Common myeloid progenitor, CD34-positive (primary cell): ENCODE data around the gene GAS2L1.
A peak's percentile ranks its signal among the peaks of the same experiment; 100 is the strongest.

Experiments used
- CTCF ChIA-PET: fragments of 350-600 bp; sonication (Branson Sonifier 250); formaldehyde crosslinking; loops from one replicate; lab custom pipeline; 2021; ENCODE audit warnings: antibody characterized with exemption; lab: Charles Lee
- POLR2A ChIA-PET: fragments of 350-600 bp; sonication (Branson Sonifier 250); formaldehyde crosslinking; loops from one replicate; lab custom pipeline; 2021; ENCODE audit warnings: antibody characterized with exemption; lab: Charles Lee
- DNase-seq, 3 donors: peaks; one replicate each; pipeline versions ENCODE4 v3.0.0 to v3.0.0-alpha.2; 2013
- H3K27ac ChIP-seq, 2 experiments: 1 replicate in 1 of 2; 2 replicates in 1 of 2; pipeline ENCODE4 v1.7.0; 2013; ENCODE audit warnings: inconsistent platforms in 2 of 2, low read length in 2 of 2, mild to moderate bottlenecking in 2 of 2, low read depth in 1 of 2, moderate library complexity in 1 of 2; ENCODE audit not compliant: severe bottlenecking in 2 of 2, insufficient read depth in 1 of 2, poor library complexity in 1 of 2
- H3K27me3 ChIP-seq, 5 experiments: replicated peaks in 2 of 5; 1 replicate in 3 of 5; 2 replicates in 2 of 5; pipeline versions ENCODE4 v1.6.1 to v1.7.0; 2013; ENCODE audit warnings: low read length in 4 of 5, mild to moderate bottlenecking in 2 of 5, moderate library complexity in 2 of 5, inconsistent platforms in 1 of 5; ENCODE audit not compliant: insufficient read depth in 5 of 5, control insufficient read depth in 4 of 5
- H3K36me3 ChIP-seq, 4 experiments: 1 replicate in 2 of 4; 2 replicates in 2 of 4; pipeline versions ENCODE4 v1.6.1 to v1.7.0; 2013; ENCODE audit warnings: low read length in 3 of 4, control low read depth in 1 of 4, mild to moderate bottlenecking in 1 of 4; ENCODE audit not compliant: control insufficient read depth in 4 of 4, insufficient read depth in 4 of 4
- H3K4me1 ChIP-seq, 4 experiments: 1 replicate in 3 of 4; 2 replicates in 1 of 4; pipeline versions ENCODE4 v1.6.1 to v1.7.1; 2013; ENCODE audit warnings: low read length in 3 of 4, mild to moderate bottlenecking in 3 of 4, control low read depth in 1 of 4, inconsistent platforms in 1 of 4, moderate library complexity in 1 of 4; ENCODE audit not compliant: control insufficient read depth in 4 of 4, insufficient read depth in 4 of 4; ENCODE audit errors: control extremely low read depth in 1 of 4
- H3K4me3 ChIP-seq, 7 experiments: 1 replicate in 4 of 7; 2 replicates in 3 of 7; pipeline versions ENCODE4 v1.5.1 to v1.7.0; 2013; ENCODE audit warnings: mild to moderate bottlenecking in 7 of 7, low read length in 6 of 7, moderate library complexity in 6 of 7, inconsistent platforms in 2 of 7, low read depth in 2 of 7, control low read depth in 1 of 7; ENCODE audit not compliant: insufficient read depth in 4 of 7, control insufficient read depth in 1 of 7; ENCODE audit errors: extremely low read depth in 1 of 7
- H3K9me3 ChIP-seq, 5 experiments: 1 replicate in 4 of 5; 2 replicates in 1 of 5; pipeline versions ENCODE4 v1.6.1 to v1.7.1; 2013; ENCODE audit warnings: low read length in 4 of 5, mild to moderate bottlenecking in 2 of 5, inconsistent platforms in 1 of 5, low read depth in 1 of 5, moderate library complexity in 1 of 5; ENCODE audit not compliant: control insufficient read depth in 4 of 5, insufficient read depth in 2 of 5; ENCODE audit errors: control extremely low read depth in 1 of 5
- WGBS: methylation state at CpG from one replicate; pipeline ENCODE4 v1.1.5; 2013; ENCODE audit not compliant: insufficient coverage; 5-methylcytosine and 5-hydroxymethylcytosine counted together

Gene GAS2L1

DNA sequence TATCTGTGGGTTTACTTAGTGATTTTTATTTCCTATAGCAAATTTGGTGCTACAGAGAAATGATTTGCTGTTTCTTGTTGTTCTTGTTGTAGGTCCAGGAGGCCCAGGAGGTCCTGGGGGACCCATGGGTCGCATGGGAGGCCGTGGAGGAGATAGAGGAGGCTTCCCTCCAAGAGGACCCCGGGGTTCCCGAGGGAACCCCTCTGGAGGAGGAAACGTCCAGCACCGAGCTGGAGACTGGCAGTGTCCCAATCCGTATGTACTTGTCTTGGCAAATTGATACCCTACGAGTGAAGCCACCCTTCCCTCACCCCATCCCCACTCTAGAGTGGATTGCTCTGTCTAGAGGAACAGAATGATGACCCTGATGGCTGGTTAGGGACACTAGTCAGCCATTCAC lies 7.8 kb upstream of the GAS2L1 start:
- ChIA-PET CTCF (interaction anchor here (1.5 kb wide), 2 partner anchors 9 to 12 kb away, joined by 3 to 6 read pairs; no protein-coding TSS in a partner anchor), POLR2A (no interaction called here)
- 93% methylated on average over 3 of the region's 8 CpGs for WGBS
- H3K4me3 ChIP-seq = no peak overlapping the region
- H3K27ac ChIP-seq = no peak overlapping the region
- no peaks in the 10 kb centered on the region for H3K27me3 ChIP-seq
- DNase-seq = no peak
- H3K4me1 ChIP-seq = peaks cover 0 to 15% (median 15%) of the 10 kb centered on the region in 4 experiments
- peaks cover 31 to 72% (median 66%) of the 10 kb centered on the region in 4 experiments for H3K36me3 ChIP-seq
- no peaks in the 10 kb centered on the region for H3K9me3 ChIP-seq

DNA sequence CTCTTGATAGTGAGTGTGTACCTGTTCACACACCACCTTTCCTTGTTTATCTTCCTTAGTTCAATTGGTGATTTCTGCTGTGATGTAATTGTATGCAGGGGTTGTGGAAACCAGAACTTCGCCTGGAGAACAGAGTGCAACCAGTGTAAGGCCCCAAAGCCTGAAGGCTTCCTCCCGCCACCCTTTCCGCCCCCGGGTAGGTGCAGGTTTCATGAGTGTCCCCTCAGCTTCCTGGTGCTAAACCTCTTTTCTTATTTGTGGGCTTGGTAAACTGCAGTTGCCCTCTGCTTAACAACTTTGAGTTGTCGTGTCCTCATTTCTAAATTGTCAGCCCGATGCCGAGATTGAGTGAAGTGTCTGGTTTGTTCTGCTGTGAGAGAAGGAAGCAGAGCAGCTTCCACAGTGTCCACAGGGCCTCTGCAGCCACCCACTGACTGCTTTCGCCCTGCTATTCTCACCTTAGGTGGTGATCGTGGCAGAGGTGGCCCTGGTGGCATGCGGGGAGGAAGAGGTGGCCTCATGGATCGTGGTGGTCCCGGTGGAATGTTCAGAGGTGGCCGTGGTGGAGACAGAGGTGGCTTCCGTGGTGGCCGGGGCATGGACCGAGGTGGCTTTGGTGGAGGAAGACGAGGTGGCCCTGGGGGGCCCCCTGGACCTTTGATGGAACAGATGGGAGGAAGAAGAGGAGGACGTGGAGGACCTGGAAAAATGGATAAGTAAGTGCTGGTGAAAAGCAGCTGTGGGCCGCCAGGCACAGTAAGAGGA lies 7.1 kb upstream of the GAS2L1 start:
- POLR2A ChIA-PET = no interaction called here
- WGBS = 92% methylated on average over 18 of the region's 19 CpGs
- peaks cover 0 to 20% (median 19%) of the 10 kb centered on the region in 4 experiments for H3K4me1 ChIP-seq
- H3K36me3 ChIP-seq = peaks cover 31 to 66% (median 64%) of the 10 kb centered on the region in 4 experiments
- DNase-seq = no peak
- no peaks in the 10 kb centered on the region for H3K9me3 ChIP-seq
- CTCF ChIA-PET = no interaction called here
- no peak overlapping the region for H3K27ac ChIP-seq
- H3K4me3 ChIP-seq = no peak overlapping the region
- H3K27me3 ChIP-seq = no peaks in the 10 kb centered on the region

DNA sequence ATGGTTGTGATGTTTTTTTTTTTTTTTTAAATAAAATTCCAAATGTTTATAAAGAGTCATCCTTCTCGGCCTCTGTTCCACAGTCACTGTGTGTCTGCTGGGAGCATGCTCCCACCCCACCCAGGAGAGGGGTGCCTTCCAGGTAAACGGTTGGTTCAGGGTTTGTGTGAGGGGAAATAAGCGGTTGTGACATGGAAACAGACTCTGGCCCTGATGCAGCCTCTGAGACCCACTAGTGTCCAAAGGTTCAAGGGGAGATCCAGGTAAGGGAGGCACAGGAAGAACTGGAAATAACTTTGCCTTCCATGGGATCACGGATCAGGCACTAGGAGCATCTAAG lies 6.0 kb upstream of the GAS2L1 start:
- CTCF ChIA-PET = no interaction called here
- no peak overlapping the region for H3K4me3 ChIP-seq
- peaks cover 28 to 55% (median 54%) of the 10 kb centered on the region in 4 experiments for H3K36me3 ChIP-seq
- POLR2A ChIA-PET = interaction anchor here (1.1 kb wide), 1 partner anchor 11 kb away, joined by 4 read pairs; no protein-coding TSS in a partner anchor
- no peaks in the 10 kb centered on the region for H3K9me3 ChIP-seq
- DNase-seq = no peak
- 92% methylated on average over 2 of the region's 4 CpGs for WGBS
- no peaks in the 10 kb centered on the region for H3K27me3 ChIP-seq
- no peak overlapping the region for H3K27ac ChIP-seq
- peaks cover 0 to 28% (median 21%) of the 10 kb centered on the region in 4 experiments for H3K4me1 ChIP-seq

DNA sequence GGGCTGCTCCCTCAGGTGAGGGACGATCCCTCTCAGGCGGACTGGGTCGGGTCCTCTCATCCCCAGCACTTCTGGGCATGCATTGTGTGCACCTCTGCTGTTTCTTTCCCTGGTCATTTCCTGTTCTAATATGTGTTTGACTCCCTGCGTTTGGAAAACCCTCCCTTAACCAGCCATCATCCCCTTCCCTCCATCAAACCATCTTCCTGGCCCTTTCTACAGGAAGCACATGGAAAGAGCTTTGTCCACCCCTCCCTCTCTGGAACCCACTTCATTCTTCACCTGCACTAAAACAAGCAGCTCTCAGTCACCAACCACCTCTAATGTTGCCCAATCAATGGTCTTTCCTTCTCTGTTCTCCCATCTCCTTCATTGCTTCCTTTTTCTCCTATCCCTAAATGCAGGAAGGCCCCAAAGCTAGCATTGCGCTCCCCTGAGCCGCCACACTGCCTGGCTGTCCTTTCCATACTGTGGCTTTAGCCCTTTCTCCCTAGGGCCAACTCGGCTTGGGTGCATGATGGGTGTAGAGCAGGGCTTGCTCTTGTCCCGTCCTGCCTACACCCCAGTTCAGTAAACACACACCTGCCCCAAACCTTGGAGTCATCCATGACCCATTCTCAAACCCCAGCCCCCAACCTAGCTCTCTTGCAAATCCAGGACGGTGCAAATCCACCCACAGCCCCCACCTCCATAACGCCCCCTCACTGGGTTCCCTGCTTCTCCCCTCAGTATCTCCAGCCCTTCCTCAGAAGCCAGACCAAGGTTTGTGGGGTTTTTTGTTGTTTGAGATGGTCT lies 5.4 kb upstream of the GAS2L1 start:
- POLR2A ChIA-PET = interaction anchor here (1.1 kb wide), 1 partner anchor 10 kb away, joined by 4 read pairs; no protein-coding TSS in a partner anchor

DNA sequence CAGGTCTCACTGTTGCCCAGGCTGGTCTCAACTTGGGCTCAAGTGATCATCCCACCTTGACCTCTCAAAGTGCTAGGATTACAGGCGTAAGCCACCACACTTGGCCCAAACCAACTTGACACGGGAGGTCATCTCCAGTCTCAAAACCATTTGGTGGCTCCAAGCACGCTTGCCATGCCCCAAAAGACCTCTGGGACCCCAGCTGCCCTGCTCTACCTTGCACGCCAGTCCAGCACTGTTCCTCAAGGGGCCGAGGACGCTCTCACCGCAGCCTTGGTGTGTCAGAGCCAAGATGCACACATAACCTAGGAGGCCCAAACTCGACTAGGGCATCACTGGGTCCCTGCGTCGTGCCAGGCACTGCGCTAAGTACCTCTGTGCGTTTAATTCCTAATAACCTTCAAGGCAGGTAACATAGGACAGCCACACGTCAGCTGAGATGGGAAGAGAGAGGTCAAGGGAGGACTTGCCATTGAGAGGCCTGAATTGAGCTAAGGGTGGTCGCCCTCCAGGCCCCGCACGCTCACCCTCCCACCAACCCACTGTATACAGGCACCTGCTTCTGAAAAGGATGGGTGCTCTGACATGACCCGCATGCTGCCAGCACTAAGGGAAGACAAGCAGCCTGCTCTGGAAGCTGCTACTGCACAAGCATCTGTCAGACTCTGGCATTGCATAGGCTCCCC lies 4.6 kb upstream of the GAS2L1 start:
- ChIA-PET CTCF (interaction anchor here (0.9 to 2.8 kb wide), 5 partner anchors 11 to 19 kb away, joined by 3 to 13 read pairs (median 3); no protein-coding TSS in a partner anchor), POLR2A (interaction anchor here (1.1 kb wide), 1 partner anchor 10 kb away, joined by 4 read pairs; no protein-coding TSS in a partner anchor)
- H3K36me3 ChIP-seq = peaks cover 19 to 41% (median 40%) of the 10 kb centered on the region in 4 experiments
- H3K4me3 ChIP-seq = no peak overlapping the region
- DNase-seq = peak in 1 of 3 donors; percentile 19
- H3K27ac ChIP-seq = no peak overlapping the region
- no peaks in the 10 kb centered on the region for H3K27me3 ChIP-seq
- H3K9me3 ChIP-seq = no peaks in the 10 kb centered on the region
- peaks cover 0 to 39% (median 33%) of the 10 kb centered on the region in 4 experiments for H3K4me1 ChIP-seq
- 98% methylated on average over 12 of the region's 17 CpGs for WGBS

More for the DNA sequence above, 5.4 kb upstream of the GAS2L1 start:
- peaks cover 24 to 49% (median 48%) of the 10 kb centered on the region in 4 experiments for H3K36me3 ChIP-seq
- CTCF ChIA-PET = interaction anchor here (0.9 kb wide), 1 partner anchor 17 kb away, joined by 3 read pairs; no protein-coding TSS in a partner anchor
- WGBS = 90% methylated on average over 5 of the region's 10 CpGs
- H3K4me3 ChIP-seq = no peak overlapping the region
- no peaks in the 10 kb centered on the region for H3K27me3 ChIP-seq
- H3K27ac ChIP-seq = no peak overlapping the region
- no peaks in the 10 kb centered on the region for H3K9me3 ChIP-seq
- DNase-seq = peak in 1 of 3 donors; percentile 30
- peaks cover 0 to 32% (median 25%) of the 10 kb centered on the region in 4 experiments for H3K4me1 ChIP-seq

DNA sequence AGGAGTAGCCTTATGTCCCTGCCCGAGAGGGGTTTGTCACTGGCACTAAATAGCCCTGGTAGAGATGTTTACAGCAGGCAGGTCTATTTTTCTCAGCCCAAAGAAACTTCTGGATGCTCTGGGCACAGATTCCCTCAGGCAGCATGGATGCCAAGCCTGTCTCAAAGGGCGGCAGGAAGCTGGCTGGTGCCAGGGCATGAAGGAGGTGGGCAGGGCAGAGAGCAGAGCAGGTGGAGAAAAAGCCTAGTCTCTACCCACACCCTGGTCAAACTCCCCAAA lies 4.1 kb upstream of the GAS2L1 start:
- H3K27me3 ChIP-seq = no peaks in the 10 kb centered on the region
- H3K27ac ChIP-seq = no peak overlapping the region
- no peaks in the 10 kb centered on the region for H3K9me3 ChIP-seq
- peaks cover 16 to 36% (median 35%) of the 10 kb centered on the region in 4 experiments for H3K36me3 ChIP-seq
- ChIA-PET CTCF (interaction anchor here (1.3 to 2.8 kb wide), 5 partner anchors 11 to 19 kb away, joined by 3 to 19 read pairs (median 5); no protein-coding TSS in a partner anchor), POLR2A (interaction anchor here (1.2 kb wide), 1 partner anchor 9 kb away, joined by 5 read pairs; no protein-coding TSS in a partner anchor)
- no peak overlapping the region for H3K4me3 ChIP-seq
- peaks cover 0 to 42% (median 37%) of the 10 kb centered on the region in 4 experiments for H3K4me1 ChIP-seq
- WGBS = 100% methylated on average over 2 of the region's 2 CpGs
- DNase-seq = no peak
